Measurements from ENCODE around the gene CYFIP1.

The CYFIP1 gene

GRCh38 chr15:22967084-22967770 lies 12.9 kb downstream of the CYFIP1 start:
- DNase-seq, result no peak

DNA sequence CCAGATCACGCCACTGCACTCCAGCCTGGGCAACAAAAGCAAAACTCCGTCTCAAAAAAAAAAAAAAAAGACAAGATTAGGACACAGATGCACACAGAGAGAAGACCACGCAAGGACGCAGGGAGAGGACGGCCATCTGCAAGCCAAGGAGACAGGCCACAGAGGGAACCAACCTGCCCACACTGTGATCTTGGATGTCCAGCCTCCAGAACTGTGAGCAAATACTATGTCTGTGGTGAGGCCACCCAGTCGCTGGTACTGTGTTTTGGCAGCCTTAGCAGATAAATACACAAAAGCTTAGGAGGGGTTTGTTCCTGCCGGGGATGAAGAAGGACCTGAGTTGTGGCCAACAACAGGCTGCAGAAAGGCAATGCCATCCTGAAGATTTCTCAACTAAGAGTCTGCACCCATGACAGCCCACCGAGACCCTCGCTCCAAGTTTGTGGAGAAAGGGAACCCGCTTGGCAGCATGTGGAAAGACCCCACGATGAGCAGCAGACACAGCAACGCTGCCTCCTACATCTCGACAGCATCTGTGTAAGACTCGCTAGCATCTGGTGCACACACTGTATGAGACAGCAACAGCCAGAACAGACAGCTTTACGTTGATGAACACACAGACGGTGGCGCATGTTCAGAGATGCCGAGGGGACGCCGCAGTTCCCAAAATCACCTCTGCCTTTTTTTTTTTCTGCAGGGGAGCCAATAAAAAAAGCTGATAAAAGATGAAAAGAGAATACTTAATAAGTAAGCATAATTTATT lies 13.7 kb downstream of the CYFIP1 start:
- DNase-seq, result no peak

DNA sequence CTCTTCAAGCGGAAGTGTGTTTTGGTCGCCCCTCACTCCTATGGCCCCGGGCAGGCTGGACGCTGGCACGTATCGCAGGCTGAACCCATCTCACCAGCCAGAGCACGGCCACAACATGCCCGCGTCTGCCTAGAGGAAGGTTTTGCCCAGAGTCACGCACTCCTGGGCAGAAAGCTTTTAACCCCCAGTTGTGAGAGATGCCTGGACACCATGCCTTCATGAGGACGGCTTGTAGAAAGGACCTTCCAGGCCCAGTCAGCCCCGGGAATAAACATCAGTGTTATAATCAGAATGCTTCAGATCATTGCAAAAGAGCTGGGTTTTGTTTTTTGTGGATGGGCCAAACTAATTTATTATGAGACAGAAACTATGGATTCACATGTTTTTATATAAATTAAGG lies 16.5 kb downstream of the CYFIP1 start:
- no peak for DNase-seq

- DNase-seq, result no peak
Observed at GRCh38 chr15:22962611-22963010, 17.6 kb downstream of the CYFIP1 start.

DNA sequence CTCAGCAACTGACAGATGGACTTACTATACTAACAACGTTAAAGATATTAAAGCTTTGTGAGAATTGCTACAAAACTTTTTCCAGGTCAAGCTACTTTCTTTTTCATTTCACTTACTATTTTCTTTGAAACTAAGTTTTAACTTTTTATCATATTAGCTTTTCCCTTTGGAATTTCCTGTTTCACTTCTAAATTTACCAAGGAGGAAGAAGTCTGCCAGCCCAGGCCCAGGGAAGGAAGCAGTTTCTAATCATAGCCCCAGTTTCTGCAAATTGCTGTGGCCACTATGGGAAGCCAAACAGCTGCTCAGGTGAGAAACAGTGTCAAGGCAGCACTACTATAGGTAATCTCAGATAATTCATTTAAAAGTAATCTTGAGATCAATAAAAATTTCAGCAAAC lies 18.4 kb downstream of the CYFIP1 start:
- no peak for DNase-seq

GRCh38 chr15:22960556-22960955 lies 19.6 kb downstream of the CYFIP1 start:
- no peak for DNase-seq

DNA sequence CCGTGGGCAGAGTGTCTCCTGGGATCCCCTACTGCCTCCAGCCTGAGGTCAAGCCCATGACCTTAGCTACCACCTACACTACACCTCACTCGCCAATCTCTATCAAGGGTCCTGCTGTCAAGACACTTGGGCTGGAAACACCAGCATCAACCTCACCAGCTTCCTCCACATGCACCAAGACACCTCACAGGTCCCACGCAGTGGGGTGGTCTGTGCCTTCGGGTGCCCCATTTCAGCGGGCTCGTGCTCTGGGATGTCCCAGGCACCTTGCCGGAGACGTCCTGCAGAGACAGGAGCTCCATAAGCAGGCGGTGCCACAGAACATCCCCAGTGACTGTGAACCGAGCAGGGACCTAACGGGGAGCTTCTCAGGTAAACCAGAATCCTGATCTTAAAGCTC lies 20.0 kb downstream of the CYFIP1 start:
- no peak for DNase-seq

- no peak for DNase-seq
Observed at GRCh38 chr15:22959321-22960101, 20.7 kb downstream of the CYFIP1 start.

- no peak for DNase-seq
Observed at GRCh38 chr15:22958487-22959280, 21.5 kb downstream of the CYFIP1 start.

GRCh38 chr15:22956978-22957260 lies 23.2 kb downstream of the CYFIP1 start:
- no peak for DNase-seq

- DNase-seq, result no peak
Observed at GRCh38 chr15:22956257-22956977, 23.8 kb downstream of the CYFIP1 start.

GRCh38 chr15:22955544-22956119 lies 24.5 kb downstream of the CYFIP1 start:
- no peak for DNase-seq

GRCh38 chr15:22954798-22955543 lies 25.2 kb downstream of the CYFIP1 start:
- no peak for DNase-seq

DNA sequence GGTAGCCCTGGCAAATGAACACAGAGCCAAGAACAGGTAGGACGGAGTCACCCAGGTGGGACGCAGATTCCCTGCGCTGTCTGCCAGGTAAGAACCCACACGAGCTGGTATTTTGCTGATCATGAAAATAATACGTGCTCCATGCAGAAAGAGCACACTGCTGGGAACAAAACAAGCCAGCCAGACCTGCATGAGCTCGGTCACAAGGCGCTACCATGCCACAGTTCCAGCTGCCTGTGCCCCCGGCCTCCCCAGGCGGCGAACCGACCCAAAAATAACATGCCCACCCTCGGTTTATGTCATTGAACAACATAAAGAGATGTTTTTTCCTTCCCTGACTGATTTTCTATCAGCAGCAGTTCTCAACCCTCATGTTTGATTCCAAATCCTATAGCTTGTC lies 25.8 kb downstream of the CYFIP1 start:
- DNase-seq, result no peak

GRCh38 chr15:22952796-22953579 lies 27.2 kb downstream of the CYFIP1 start:
- no peak for DNase-seq

- DNase-seq, result no peak
Observed at GRCh38 chr15:22951381-22952280, 28.5 kb downstream of the CYFIP1 start.

DNA sequence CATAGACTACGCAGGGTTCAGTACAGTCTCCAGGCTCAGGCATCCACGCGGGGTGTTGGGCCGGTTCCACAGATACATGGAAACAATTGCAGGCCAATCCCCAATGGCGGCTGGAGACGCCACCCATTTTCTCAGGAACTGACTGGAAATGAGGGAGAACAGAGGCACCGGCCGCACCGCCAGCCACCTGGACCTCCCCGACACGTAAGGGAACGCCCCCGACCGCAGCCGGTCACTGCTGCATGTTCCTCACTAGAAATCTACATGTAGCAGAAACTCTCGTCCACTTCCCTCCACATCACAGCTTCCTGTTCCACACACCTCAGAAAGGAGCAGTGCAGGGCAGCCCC lies 29.2 kb downstream of the CYFIP1 start:
- no peak for DNase-seq

- DNase-seq, result no peak
Observed at GRCh38 chr15:22950256-22950990, 29.7 kb downstream of the CYFIP1 start.

DNA sequence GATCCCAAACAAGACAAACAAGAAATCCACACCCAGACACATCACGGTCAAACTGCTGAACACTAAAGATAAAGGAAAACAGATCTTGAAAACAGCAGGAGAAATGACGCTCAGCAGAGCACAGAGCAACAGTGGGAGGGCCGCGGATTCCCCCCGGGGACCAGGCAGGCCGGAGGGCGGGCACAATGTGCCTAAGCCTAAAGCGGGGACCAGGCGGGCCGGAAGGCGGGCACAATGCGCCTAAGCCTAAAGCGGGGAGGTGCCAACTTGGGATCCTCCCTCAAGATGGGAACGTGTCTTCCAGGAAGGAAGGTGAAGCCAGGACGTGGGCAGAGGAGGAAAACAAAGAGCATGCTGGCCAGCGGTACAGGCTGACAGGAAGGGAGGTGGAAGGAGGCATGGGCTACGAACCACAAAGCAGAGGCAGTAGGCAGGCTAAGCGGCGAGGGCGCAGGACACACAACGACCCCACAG lies 31.1 kb downstream of the CYFIP1 start:
- DNase-seq, result no peak

All from stimulated activated naive CD4-positive, alpha-beta T cell (primary cell).